Gastroesophageal sphincter (tissue), 3 donors: ENCODE measurements around the gene HELZ.

Experiments
- EP300 ChIP-seq: sonication (generic); formaldehyde crosslinking; IDR thresholded peaks from one replicate; pipeline ENCODE4 v1.6.1; 2017; ENCODE audit warnings: antibody characterized with exemption, mild to moderate bottlenecking
- POLR2A ChIP-seq, 2 donors: fragments of 450-650 bp; IDR thresholded peaks; one replicate each; pipeline ENCODE4 v1.6.1; 2017; ENCODE audit warnings: antibody characterized with exemption in 2 of 2, mild to moderate bottlenecking in 2 of 2, moderate library complexity in 1 of 2
- POLR2AphosphoS5 ChIP-seq: sonication (generic); formaldehyde crosslinking; IDR thresholded peaks from one replicate; pipeline ENCODE4 v1.6.1; 2017; ENCODE audit warnings: antibody characterized with exemption
- TF ChIP-seq, protein P1 (sequence below), 4 experiments: fragments of 200-600 bp in 2 of 4; fragments of 450-650 bp in 2 of 4; sonication (generic) in 1 of 4; IDR thresholded peaks; one replicate each; pipeline ENCODE4 v1.5.1; 2017 to 2019; ENCODE audit warnings: antibody characterized with exemption in 4 of 4, mild to moderate bottlenecking in 2 of 4, moderate library complexity in 2 of 4

DNA sequence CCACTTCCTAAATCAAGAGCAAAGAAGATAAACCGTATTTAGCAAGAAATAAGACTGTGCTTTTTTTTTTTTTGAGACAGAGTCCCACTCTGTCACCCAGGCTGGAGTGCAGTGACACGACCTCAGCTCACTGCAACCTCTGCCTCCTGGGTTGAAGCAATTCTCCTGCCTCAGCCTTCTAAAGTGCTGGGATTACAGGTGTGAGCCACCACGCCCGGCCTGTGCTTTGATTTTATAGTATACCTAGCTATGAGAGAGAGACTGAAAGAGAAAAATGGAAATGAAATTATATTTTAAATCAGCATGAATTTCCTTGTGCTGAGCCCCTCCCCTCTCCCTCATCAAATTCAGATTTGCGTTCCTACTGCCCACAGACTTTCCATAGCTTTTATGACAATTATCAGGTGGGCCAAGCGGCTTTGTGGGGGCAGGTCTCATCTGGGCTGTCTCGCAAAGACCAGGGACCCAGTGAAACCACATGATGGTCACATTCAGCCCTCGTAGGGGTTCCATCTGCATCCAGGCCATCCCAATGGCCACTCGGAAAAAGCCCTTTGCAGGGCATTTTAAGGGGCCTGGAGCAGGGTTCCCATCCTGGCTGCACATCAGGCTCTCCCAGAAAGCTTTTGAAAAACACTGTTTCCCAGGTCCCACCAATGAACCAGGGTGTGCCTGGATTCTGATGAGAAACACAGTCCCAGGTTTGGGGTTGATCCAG, 192.1 kb downstream of the HELZ start:
- TF ChIP-seq, protein P1, sequence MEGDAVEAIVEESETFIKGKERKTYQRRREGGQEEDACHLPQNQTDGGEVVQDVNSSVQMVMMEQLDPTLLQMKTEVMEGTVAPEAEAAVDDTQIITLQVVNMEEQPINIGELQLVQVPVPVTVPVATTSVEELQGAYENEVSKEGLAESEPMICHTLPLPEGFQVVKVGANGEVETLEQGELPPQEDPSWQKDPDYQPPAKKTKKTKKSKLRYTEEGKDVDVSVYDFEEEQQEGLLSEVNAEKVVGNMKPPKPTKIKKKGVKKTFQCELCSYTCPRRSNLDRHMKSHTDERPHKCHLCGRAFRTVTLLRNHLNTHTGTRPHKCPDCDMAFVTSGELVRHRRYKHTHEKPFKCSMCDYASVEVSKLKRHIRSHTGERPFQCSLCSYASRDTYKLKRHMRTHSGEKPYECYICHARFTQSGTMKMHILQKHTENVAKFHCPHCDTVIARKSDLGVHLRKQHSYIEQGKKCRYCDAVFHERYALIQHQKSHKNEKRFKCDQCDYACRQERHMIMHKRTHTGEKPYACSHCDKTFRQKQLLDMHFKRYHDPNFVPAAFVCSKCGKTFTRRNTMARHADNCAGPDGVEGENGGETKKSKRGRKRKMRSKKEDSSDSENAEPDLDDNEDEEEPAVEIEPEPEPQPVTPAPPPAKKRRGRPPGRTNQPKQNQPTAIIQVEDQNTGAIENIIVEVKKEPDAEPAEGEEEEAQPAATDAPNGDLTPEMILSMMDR (IDR thresholded peaks at IDR 0.05) = no peak
- TF ChIP-seq POLR2AphosphoS5 (no peak), POLR2A (IDR thresholded peaks at IDR 0.05) (no peak), EP300 (no peak)
